ENCODE measurements around the gene TEKT5. TPM values are rescaled to one million over a fixed set of nuclear protein-coding genes. Genes with fewer than 3 reads are reported as not detected.

Gene TEKT5
- total and polyA plus RNA-seq, 9 of the 15 experiments (the other 6 are each of a cell fraction or from before 2014, with no cell fraction given): 0.10 to 0.19 TPM; not detected in 7

Small RNA genes lying within 50 kb of the gene (small RNA-seq; reads per million reads assigned to genes)
- gene MTND4LP24: not detected
- gene MTND6P33: not detected

Other genes starting within 250 kb of the TEKT5 start
- 0.73 and 0.98 TPM in 2 replicates for gene EMP2, start 114.3 kb downstream of the TEKT5 start, total RNA-seq (2014; rRNA removed)
- gene EMP2, start 114.3 kb downstream of the TEKT5 start, total RNA-seq (2014; rRNA removed; fragmentation: Illumina TruSeq; extraction: Trizol): 2.1 and 2.9 TPM in 2 replicates
- 0.76 and 1.4 TPM in 2 replicates for gene EMP2, start 114.3 kb downstream of the TEKT5 start, total RNA-seq (2015; rRNA removed; fragmentation: Illumina TruSeq; extraction: Trizol)
- 3.3 TPM in 2 replicates for gene EMP2, start 114.3 kb downstream of the TEKT5 start, total RNA-seq (2021)
- 5.6 and 6.2 TPM in 2 replicates for gene EMP2, start 114.3 kb downstream of the TEKT5 start, polyA plus RNA-seq (2011; rRNA removed)
- 3.1 and 3.8 TPM in 2 replicates for gene EMP2, start 114.3 kb downstream of the TEKT5 start, polyA plus RNA-seq (2014; fragmentation: Illumina TruSeq; extraction: Trizol)
- 1 to 10 TPM; 3.1 TPM for gene EMP2, start 114.3 kb downstream of the TEKT5 start, polyA plus RNA-seq (2014; fragmentation: Nextera tagmentation; extraction: Ambion mirVana)
- 0.78 and 0.89 TPM in 2 replicates for gene EMP2, start 114.3 kb downstream of the TEKT5 start, polyA plus RNA-seq (2014; rRNA removed)
- gene NUBP1, start 48.9 kb upstream of the TEKT5 start, total RNA-seq (2014; rRNA removed): 39.7 and 42.2 TPM in 2 replicates
- gene NUBP1, start 48.9 kb upstream of the TEKT5 start, total RNA-seq (2014; rRNA removed; fragmentation: Illumina TruSeq; extraction: Trizol): 30.4 and 31.9 TPM in 2 replicates
- gene NUBP1, start 48.9 kb upstream of the TEKT5 start, total RNA-seq (2015; rRNA removed; fragmentation: Illumina TruSeq; extraction: Trizol): 51.6 and 55.1 TPM in 2 replicates
- gene NUBP1, start 48.9 kb upstream of the TEKT5 start, total RNA-seq (2021): 30.0 and 35.6 TPM in 2 replicates
- 29.5 and 35.6 TPM in 2 replicates for gene NUBP1, start 48.9 kb upstream of the TEKT5 start, polyA plus RNA-seq (2011; rRNA removed)
- gene NUBP1, start 48.9 kb upstream of the TEKT5 start, polyA plus RNA-seq (2014; fragmentation: Illumina TruSeq; extraction: Trizol): 41.3 and 44.2 TPM in 2 replicates
- 10 to 100 TPM; 17.2 to 20.9 TPM for gene NUBP1, start 48.9 kb upstream of the TEKT5 start, polyA plus RNA-seq (2014; fragmentation: Nextera tagmentation; extraction: Ambion mirVana)
- gene NUBP1, start 48.9 kb upstream of the TEKT5 start, polyA plus RNA-seq (2014; rRNA removed): 38.5 and 45.0 TPM in 2 replicates
- gene TVP23A, start 123.9 kb upstream of the TEKT5 start, total RNA-seq (2014; rRNA removed): 0.77 TPM in 1 of 2 replicates, not detected in the other
- not detected in 2 replicates for gene TVP23A, start 123.9 kb upstream of the TEKT5 start, total RNA-seq (2014; rRNA removed; fragmentation: Illumina TruSeq; extraction: Trizol)
- not detected in 2 replicates for gene TVP23A, start 123.9 kb upstream of the TEKT5 start, total RNA-seq (2015; rRNA removed; fragmentation: Illumina TruSeq; extraction: Trizol)
- 0.04 and 0.09 TPM in 2 replicates for gene TVP23A, start 123.9 kb upstream of the TEKT5 start, total RNA-seq (2021)
- gene TVP23A, start 123.9 kb upstream of the TEKT5 start, polyA plus RNA-seq (2011; rRNA removed): 0.36 and 1.0 TPM in 2 replicates
- gene TVP23A, start 123.9 kb upstream of the TEKT5 start, polyA plus RNA-seq (2014; fragmentation: Illumina TruSeq; extraction: Trizol): 0.11 TPM in 1 of 2 replicates, not detected in the other
- under 1 TPM; 0.04 to 0.08 TPM for gene TVP23A, start 123.9 kb upstream of the TEKT5 start, polyA plus RNA-seq (2014; fragmentation: Nextera tagmentation; extraction: Ambion mirVana)
- 0.12 TPM in 1 of 2 replicates, not detected in the other for gene TVP23A, start 123.9 kb upstream of the TEKT5 start, polyA plus RNA-seq (2014; rRNA removed)
- gene CIITA, start 182.3 kb upstream of the TEKT5 start, total RNA-seq (2014; rRNA removed): not detected in 2 replicates
- not detected in 2 replicates for gene CIITA, start 182.3 kb upstream of the TEKT5 start, total RNA-seq (2014; rRNA removed; fragmentation: Illumina TruSeq; extraction: Trizol)
- 0.04 and 0.11 TPM in 2 replicates for gene CIITA, start 182.3 kb upstream of the TEKT5 start, total RNA-seq (2015; rRNA removed; fragmentation: Illumina TruSeq; extraction: Trizol)
- 0.20 and 0.38 TPM in 2 replicates for gene CIITA, start 182.3 kb upstream of the TEKT5 start, total RNA-seq (2021)
- not detected in 2 replicates for gene CIITA, start 182.3 kb upstream of the TEKT5 start, polyA plus RNA-seq (2011; rRNA removed)
- gene CIITA, start 182.3 kb upstream of the TEKT5 start, polyA plus RNA-seq (2014; fragmentation: Illumina TruSeq; extraction: Trizol): not detected in 2 replicates
- gene CIITA, start 182.3 kb upstream of the TEKT5 start, polyA plus RNA-seq (2014; fragmentation: Nextera tagmentation; extraction: Ambion mirVana): under 1 TPM; 0.01 to 0.08 TPM
- gene CIITA, start 182.3 kb upstream of the TEKT5 start, polyA plus RNA-seq (2014; rRNA removed): 0.11 TPM in 1 of 2 replicates, not detected in the other
- 35.8 and 43.1 TPM in 2 replicates for gene DEXI, start 247.5 kb upstream of the TEKT5 start, total RNA-seq (2014; rRNA removed)
- 18.2 and 22.0 TPM in 2 replicates for gene DEXI, start 247.5 kb upstream of the TEKT5 start, total RNA-seq (2014; rRNA removed; fragmentation: Illumina TruSeq; extraction: Trizol)
- 29.6 and 31.3 TPM in 2 replicates for gene DEXI, start 247.5 kb upstream of the TEKT5 start, total RNA-seq (2015; rRNA removed; fragmentation: Illumina TruSeq; extraction: Trizol)
- gene DEXI, start 247.5 kb upstream of the TEKT5 start, total RNA-seq (2021): 33.3 and 38.2 TPM in 2 replicates
- gene DEXI, start 247.5 kb upstream of the TEKT5 start, polyA plus RNA-seq (2011; rRNA removed): 20.0 and 24.5 TPM in 2 replicates
- gene DEXI, start 247.5 kb upstream of the TEKT5 start, polyA plus RNA-seq (2014; fragmentation: Illumina TruSeq; extraction: Trizol): 39.2 and 40.1 TPM in 2 replicates
- 1 to 10 TPM; 2.9 to 3.7 TPM for gene DEXI, start 247.5 kb upstream of the TEKT5 start, polyA plus RNA-seq (2014; fragmentation: Nextera tagmentation; extraction: Ambion mirVana)
- gene DEXI, start 247.5 kb upstream of the TEKT5 start, polyA plus RNA-seq (2014; rRNA removed): 21.1 and 31.5 TPM in 2 replicates
- gene CLEC16A, start 249.6 kb upstream of the TEKT5 start, total RNA-seq (2014; rRNA removed): 9.8 and 13.6 TPM in 2 replicates
- gene CLEC16A, start 249.6 kb upstream of the TEKT5 start, total RNA-seq (2014; rRNA removed; fragmentation: Illumina TruSeq; extraction: Trizol): 11.4 and 13.2 TPM in 2 replicates
- gene CLEC16A, start 249.6 kb upstream of the TEKT5 start, total RNA-seq (2015; rRNA removed; fragmentation: Illumina TruSeq; extraction: Trizol): 8.5 and 10.0 TPM in 2 replicates
- gene CLEC16A, start 249.6 kb upstream of the TEKT5 start, total RNA-seq (2021): 22.1 and 22.3 TPM in 2 replicates
- gene CLEC16A, start 249.6 kb upstream of the TEKT5 start, polyA plus RNA-seq (2011; rRNA removed): 8.8 and 10.4 TPM in 2 replicates
- 15.6 and 16.1 TPM in 2 replicates for gene CLEC16A, start 249.6 kb upstream of the TEKT5 start, polyA plus RNA-seq (2014; fragmentation: Illumina TruSeq; extraction: Trizol)
- 1 to 10 TPM in 1 of 2 experiments, under 1 TPM in 1; 1.00 to 1.4 TPM for gene CLEC16A, start 249.6 kb upstream of the TEKT5 start, polyA plus RNA-seq (2014; fragmentation: Nextera tagmentation; extraction: Ambion mirVana)
- gene CLEC16A, start 249.6 kb upstream of the TEKT5 start, polyA plus RNA-seq (2014; rRNA removed): 10.6 and 10.8 TPM in 2 replicates